Subcutaneous adipose tissue (tissue), 4 donors: Measurements from ENCODE around the gene F11R. TPM values are rescaled to one million over a fixed set of nuclear protein-coding genes. Genes with fewer than 3 reads are reported as not detected.

Experiments
- total RNA-seq, 4 donors: library from RNA; depleted of rRNA; stranded (reverse); fragments of >200 nt; gene quantifications; one replicate each; pipeline ENCODE4 v1.1.0, GENCODE V29; 2016
- TF ChIP-seq, protein P1 (sequence below): fragments of 450-650 bp; IDR thresholded peaks from one replicate; pipeline ENCODE4 v1.5.1; 2016; ENCODE audit warnings: low read depth, mild to moderate bottlenecking, control low read depth, antibody characterized with exemption, moderate library complexity

The F11R gene
- total RNA-seq, result 100 to 1,000 TPM in 1 of 4 donors, 10 to 100 TPM in 3; 38.6 to 133 (median 51.5) TPM

- TF ChIP-seq, protein P1, sequence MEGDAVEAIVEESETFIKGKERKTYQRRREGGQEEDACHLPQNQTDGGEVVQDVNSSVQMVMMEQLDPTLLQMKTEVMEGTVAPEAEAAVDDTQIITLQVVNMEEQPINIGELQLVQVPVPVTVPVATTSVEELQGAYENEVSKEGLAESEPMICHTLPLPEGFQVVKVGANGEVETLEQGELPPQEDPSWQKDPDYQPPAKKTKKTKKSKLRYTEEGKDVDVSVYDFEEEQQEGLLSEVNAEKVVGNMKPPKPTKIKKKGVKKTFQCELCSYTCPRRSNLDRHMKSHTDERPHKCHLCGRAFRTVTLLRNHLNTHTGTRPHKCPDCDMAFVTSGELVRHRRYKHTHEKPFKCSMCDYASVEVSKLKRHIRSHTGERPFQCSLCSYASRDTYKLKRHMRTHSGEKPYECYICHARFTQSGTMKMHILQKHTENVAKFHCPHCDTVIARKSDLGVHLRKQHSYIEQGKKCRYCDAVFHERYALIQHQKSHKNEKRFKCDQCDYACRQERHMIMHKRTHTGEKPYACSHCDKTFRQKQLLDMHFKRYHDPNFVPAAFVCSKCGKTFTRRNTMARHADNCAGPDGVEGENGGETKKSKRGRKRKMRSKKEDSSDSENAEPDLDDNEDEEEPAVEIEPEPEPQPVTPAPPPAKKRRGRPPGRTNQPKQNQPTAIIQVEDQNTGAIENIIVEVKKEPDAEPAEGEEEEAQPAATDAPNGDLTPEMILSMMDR, result no peak
These were observed at the start of gene F11R for GRCh38 chr1:161020509-161021164. TSS of gene F11R (minus strand) at chr1:161021152. CDS start at chr1:161021073, 79 bp downstream.

- TF ChIP-seq, protein P1, result no peak
These were observed 48.8 kb upstream of the F11R start, which contains the start of gene ARHGAP30 for GRCh38 chr1:161069731-161070270. TSS of gene ARHGAP30 (minus strand) at chr1:161069891. CDS start at chr1:161069624, 267 bp downstream.

DNA sequence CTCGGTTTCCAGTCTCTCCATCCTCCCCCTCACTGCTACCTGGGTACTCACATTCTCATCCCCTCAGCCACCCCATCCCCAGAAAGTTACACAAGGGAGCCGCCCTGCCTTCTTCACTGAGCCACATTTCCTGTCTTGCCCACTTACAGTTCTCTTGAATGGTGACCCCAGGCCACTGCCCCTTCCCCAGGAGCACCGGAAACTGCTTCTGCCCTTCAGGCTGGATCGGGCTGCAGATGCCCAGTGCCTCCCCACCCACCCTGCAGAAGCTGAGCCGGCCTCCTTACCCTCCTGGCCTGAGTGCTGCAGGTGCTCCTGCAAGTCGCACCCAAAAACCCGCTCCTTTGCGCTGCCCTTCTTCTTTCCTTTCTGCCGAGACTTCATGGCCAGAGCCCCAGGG, 48.3 kb upstream of the F11R start:
- TF ChIP-seq, protein P1, result no peak

GRCh38 chr1:161068306-161069234, 47.6 kb upstream of the F11R start:
- TF ChIP-seq, protein P1, result no peak

DNA sequence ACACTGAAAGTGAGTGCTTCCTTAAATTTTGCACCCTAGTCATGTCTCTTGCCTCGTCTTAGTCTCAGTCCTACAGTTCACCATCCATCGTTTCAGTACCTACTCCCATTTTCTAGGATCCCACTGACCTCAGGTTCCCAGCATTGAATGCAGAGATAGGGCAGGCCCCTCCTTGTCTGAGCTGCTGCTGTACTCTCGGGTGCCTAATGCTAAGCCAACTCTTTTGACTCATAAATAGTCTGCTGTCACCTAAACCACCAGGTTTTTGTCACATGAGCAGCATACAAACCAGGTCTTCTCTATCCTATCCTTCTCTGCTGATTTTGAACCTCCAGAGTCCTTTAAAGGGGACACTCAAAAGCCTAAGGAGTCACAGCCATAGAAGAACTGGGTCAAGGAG, 45.7 kb upstream of the F11R start:
- TF ChIP-seq, protein P1, result no peak

DNA sequence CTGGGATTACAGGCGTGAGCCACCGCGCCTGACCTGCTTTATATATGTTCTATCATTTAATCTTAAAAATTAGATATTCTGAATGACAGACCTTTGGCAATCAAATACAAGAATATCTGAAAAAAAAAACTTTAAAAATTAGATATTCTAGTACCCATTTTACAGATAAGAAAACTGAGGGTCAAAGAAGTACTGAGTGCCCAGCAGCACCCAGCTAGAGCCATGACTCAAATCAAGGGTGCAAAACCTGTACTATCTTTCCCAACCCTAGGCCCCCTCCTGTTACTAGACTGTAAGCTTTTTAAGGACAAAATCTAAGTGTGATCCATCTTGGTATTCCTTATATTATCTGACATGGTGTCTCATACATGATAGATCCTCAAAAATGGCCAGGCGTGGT, 40.5 kb upstream of the F11R start:
- TF ChIP-seq, protein P1, result no peak

GRCh38 chr1:161059293-161059692, 38.3 kb upstream of the F11R start:
- TF ChIP-seq, protein P1, result no peak
